ENCODE results near the gene ACSM6.
"Not testable (repeated sequence)": the region's sequence is repeated elsewhere in the genome, so short reads cannot be mapped to it uniquely, and the experiment has no call there.

ACSM6 gene, protein sequence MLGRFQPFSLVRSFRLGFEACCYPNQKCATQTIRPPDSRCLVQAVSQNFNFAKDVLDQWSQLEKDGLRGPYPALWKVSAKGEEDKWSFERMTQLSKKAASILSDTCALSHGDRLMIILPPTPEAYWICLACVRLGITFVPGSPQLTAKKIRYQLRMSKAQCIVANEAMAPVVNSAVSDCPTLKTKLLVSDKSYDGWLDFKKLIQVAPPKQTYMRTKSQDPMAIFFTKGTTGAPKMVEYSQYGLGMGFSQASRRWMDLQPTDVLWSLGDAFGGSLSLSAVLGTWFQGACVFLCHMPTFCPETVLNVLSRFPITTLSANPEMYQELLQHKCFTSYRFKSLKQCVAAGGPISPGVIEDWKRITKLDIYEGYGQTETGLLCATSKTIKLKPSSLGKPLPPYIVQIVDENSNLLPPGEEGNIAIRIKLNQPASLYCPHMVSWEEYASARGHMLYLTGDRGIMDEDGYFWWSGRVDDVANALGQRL

DNA sequence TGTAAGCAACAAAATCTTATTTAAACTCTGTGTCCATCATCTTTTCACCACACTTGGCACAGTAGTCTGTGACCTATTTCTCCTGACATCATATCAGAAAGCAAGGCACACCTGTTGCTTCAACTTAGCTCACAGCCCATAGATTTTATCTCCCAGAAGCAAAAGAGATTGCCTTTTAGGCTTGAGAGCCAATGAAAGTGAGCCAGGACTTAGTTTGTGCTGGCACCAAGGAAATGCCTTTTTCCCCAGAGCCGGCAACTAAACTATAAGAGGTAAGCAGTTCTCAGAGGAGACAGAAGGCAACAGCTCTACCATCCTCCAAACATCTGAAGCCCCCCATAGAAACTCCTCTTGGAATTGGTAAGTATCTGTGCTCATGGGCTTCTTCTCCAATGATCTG lies at the start of gene ACSM6:
Gene ACSM6, plus strand, starts transcription at position 295 of the 400 bp plus-strand sequence. CDS start 248 bp downstream, outside the sequence.
- DNase-seq (ENCODE audit: low read depth, low spot score): no peak

DNA sequence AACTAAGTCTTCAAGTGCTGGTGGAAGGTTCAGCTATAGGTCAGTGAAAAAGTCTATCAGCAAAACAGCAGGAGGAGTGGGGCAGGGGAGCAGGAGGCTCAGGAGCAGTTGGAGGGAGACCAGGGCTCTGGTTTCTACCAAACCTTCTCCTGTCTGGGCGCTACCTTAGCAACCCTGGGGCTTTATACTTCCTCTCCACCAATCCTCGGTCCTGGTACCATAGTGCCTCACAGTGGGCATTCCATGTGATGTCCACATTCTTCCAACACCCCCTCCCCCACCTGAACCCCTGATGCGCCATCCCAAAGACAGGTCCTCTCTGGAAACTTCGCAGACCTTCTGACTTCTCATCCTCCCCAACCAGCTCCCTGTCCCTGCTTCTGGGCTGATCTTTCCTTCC lies 25.3 kb upstream of the ACSM6 start:
- DNase-seq (ENCODE audit: low read depth, low spot score): no peak

DNA sequence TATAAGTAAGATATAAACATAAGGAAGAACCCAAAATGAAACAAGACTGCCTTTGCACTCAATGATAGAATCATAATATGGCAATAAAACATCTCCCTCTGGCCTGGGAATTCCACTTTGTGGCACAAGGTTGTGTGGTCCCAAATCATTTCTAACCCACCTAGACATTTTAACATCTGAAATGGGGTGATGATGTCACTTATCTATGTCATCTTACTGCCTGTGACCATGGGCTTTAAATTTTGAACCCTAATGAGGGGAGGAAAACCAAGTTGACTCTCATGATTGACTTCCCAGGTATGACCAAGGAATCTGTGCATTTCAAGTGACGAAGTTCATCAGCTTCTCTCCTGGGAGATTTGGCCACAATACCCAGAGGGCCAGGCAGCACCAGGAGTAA lies 24.5 kb upstream of the ACSM6 start:
- DNase-seq (ENCODE audit: low read depth, low spot score): no peak

DNA sequence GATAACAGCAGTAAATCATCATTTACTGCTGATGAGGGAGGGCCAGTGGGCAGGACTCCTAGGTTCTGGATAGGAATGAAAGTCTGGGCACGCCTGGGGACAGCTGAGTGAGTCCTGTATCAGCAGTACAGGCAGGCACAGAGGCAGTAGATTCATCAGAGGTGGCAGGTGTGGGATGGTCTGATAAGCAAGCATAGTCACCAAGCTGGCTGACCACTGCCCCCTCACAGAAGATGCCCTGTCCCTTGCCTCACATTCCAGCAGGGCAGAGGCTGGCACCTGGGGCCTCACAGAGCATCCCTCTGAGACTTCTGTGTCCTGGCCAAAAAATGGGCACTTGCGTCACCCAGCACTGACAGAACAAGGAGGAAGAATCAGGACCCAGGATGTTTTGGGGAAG lies 23.2 kb upstream of the ACSM6 start:
- DNase-seq (ENCODE audit: low read depth, low spot score): no peak

DNA sequence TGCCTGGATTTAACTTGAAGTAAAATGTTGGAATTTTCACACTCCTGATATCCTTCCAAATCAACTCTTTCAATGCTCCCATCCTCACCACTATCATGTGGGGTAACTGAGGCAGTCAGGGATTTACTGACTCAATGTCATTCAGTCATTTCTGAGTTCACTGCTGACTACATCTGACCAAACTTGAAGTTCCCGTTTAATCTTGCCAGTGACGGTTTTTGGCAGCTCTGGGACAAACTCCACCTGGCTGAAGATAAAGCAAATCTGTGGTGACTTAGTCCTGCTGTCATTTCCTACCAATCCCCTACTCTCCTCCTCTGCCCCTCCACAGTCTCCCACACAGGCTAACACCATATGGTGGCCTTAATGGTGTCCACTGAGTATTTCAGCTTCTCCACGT lies 22.7 kb upstream of the ACSM6 start:
- no peak for DNase-seq (ENCODE audit: low read depth, low spot score)

DNA sequence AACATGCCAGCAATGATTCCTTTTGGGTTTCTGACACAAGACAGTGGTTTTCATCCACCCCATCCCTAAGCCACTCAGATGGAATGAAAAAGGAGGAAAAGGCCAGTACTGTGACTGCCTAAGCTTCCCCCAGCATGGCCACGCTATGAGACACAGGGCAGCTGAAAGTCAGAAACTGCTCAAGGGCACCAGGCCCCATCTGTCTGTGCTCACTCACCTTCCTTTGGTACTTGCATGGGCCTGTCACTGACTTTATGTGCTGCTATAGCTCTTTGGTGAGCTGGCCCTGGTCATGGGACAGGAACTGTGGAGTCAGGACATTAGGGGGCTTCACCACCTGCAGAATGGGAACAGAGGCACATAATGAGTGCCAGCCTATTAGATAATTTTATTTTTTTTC lies 21.2 kb upstream of the ACSM6 start:
- no peak for DNase-seq (ENCODE audit: low read depth, low spot score)

DNA sequence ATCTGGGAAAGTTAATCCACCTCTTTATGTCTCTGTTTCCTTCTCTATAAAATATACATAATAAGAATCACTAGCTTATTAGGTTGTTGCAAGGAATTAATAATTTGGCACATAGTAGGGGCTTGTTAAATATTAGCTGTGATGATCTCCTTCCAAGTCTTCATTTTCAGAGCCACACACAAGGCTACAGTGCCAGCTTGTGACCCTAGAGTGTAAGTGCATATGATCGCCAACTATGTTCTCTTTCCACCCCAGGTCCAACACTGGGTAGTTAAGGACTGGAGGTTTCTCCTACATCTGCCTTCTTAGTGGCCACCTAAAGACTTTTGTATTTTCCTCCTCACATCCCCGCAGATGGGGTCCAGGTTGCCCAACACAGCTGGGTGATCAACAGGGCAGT lies 17.9 kb upstream of the ACSM6 start:
- no peak for DNase-seq (ENCODE audit: low read depth, low spot score)

DNA sequence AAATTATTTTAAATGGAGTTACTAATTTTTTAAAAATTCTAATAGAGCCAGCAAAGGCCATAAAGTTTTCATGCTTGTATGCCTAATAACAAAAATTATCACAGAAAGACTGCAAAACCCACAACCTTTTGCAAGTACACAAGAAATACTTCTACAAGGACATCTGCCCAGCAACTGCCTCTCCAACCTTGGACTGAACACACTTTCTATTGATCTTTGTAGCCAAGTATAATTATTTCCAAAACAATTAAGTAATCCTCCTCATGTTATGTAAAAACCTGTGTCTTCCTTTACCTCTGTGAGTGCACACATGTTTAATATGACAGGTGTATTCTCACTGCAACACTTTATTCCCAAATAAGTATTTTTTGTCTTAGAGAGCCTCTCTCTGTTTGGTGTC lies 16.6 kb upstream of the ACSM6 start:
- no peak for DNase-seq (ENCODE audit: low read depth, low spot score)

DNA sequence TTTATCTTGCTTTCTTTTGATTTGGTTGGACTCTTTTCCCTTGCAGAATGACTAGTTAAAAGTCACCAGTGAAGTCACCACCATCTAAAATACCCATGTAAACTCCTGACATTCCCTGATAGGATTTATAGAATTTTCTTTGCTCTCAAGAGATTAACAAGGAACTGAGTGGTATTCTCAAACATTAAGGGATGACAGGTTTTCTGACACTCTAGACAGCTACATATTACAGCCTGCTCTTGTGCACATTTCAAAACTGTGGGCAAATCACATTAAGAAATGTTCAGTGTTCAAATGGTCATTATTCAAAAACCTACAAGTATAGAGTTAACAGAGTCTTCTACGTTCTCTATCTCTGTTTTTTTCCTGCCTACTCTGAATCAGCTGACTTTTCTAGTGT lies 15.8 kb upstream of the ACSM6 start:
- DNase-seq (ENCODE audit: low read depth, low spot score): no peak

DNA sequence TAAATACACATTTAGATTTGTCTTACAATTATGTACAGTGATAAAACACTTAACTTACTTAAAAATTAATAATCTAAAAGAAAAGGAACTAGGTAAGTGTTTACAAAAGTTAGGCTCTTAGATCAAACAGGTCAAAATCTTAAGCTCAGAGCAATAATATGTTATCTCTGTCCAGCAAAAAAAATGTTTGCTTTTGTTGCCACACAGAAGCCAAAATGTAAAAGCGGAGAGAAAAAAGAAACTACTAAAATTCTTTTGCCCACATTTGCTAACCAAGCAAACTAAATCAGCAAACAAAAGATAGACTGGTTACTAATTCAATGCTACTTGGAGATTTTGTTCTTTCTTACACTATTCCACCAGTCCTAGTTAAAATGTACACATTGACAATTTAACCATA lies 15.2 kb upstream of the ACSM6 start:
- DNase-seq (ENCODE audit: low read depth, low spot score): no peak

DNA sequence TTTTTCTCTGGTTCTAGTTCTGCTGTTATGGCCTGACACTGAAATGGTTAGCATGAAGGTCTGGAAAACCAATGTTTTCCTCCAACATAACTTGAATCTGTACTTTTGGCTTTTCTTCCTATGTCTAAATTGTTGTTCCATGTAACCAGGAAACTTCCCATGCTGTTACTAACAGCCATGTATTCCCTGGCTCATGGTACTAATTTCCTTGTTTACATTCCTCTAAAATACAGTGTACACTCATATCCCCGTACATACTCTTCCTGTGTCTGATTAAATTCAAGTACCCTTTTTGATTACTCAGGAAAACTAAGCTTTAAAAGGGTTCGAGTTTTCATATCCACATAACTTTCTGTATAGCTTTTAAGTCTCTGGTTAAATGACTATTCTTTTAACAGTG lies 12.3 kb upstream of the ACSM6 start:
- DNase-seq (ENCODE audit: low read depth, low spot score): no peak

DNA sequence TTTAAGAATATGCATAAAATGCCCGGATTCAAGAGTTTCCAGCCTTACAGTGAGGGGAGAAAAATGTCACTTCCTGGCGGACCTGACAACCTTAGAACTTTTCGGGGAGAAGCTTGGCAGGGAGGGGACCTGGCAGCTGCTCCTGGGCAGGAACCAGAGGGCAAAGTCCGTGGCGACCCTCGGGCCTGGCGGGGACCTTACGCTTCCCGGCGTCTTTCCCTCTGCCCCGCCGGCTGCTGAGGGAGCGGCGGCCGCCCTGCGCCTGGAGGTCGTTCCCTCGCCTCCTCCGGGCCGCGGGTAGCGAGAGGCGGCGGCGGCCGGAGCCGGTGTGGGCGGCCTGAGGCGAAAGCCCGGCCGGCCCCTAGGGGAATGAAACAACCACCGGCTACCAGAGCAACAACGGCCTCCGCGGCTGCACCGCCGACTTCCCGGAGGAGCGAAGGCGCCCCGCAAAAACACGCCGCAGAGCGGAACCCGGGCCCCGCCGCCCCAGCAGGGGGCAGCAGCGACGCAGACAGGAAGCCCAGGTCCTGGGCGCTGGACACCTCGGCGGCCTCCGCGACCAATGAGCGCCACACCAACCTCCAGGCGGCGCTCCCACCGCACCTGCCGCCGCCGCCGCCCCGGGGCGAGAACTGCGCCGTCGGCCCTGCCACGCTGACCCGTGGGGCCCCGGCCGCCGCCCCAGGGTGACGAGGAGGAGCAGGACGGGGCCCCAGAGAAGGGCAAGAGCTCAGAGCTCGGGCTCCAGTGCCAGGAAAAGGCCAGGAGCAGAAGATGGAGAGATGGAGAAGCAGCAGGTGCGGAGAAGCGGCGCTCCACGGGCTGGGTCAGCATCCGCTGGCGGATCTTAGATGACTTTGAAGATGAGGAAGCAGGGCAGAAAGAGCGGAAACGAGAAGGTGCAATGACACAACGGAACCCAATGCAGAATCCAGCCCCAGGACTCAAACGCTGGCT lies 10.5 kb upstream of the ACSM6 start:
- DNase-seq (ENCODE audit: low read depth, low spot score): peak; percentile 35

DNA sequence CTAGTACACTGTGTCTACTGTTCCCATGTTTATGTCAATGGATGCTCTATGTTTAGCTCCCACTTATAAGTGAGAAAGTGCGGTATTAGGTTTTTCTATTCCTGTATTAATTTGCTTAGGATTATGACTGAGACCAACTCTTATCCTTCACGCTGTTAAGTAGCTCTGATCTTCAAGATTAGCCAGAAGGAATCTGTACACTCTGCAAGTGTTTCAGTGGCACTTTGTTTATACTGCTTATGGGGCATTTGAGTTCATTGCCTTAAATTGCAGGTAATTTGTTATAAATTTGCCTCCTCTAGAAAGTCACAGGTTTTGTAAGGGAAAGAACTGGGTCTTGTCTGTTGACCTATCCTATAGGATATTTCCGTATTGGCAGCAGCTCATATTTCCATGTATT lies 6.4 kb upstream of the ACSM6 start:
- DNase-seq (ENCODE audit: low read depth, low spot score): no peak

DNA sequence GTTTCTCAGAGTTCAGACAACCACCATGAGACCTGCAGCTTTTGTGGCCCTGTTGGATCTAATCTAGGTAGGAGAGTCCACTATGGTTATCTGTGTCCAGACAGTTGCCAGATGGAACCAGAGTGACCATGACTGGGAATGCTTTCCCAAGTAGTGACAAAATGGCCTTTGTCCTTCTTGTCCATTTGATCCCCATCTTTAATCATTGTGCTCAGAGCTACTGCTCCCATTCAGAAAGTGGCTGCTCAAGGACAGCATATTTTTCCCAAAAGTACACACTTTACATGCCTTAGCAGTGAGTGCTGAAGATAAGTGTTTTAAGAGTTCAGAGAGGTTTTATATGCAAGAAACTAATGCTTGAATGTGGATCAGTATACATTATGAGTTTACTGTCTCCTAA lies 5.4 kb upstream of the ACSM6 start:
- no peak for DNase-seq (ENCODE audit: low read depth, low spot score)

DNA sequence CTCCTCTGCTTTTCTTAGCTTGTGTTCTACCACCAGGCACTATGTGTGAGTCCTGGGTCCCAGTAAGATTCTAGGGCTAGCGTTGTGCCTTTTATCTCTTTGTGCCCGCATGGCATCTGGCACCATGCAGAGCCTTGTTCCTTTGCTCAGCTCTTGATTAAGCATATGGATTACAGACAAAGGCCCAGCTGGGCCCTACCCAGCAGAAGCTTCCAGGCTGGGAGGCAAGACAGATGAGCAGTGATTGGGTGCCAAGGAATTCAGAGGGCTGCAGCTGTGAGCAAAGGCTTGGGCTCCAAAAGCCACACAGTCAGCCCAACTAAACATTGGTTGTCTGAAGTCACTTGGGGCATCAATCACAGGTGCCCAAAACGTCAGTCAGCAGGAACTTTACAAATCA lies 2.0 kb downstream of the ACSM6 start:
- no peak for DNase-seq (ENCODE audit: low read depth, low spot score)

DNA sequence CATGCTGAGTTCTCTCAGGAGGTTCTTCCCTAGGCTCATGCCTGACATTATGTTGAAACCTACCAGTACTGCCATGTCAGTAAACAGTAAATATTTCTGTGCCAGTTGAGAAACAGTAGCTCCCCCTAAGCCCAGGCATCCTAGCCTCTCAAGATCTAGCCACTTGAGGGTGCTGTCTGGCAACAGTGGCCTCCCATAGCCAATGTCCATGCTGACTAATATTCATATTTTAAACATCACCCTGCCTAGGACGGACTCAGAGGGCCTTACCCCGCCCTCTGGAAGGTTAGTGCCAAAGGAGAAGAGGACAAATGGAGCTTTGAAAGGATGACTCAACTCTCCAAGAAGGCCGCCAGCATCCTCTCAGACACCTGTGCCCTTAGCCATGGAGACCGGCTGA lies 7.7 kb downstream of the ACSM6 start:
- DNase-seq (ENCODE audit: low read depth, low spot score): no peak

DNA sequence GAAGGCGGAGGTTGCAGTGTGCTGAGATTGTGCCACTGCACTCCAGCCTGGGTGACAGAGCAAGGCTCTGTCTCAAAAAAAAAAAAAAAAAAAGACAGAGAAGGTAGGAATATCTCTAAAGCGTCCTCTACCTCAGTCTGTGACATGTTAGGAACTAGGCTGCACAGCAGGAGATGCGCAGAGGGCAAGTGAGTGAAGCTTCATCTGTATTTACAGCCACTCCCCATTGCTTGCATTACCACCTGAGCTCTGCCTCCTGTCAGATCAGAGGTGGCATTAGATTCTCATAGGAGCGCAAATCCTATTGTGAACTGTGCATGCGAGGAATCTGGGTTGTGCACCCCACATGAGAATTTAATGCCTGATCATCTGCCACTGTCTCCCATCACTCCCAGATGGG lies 8.8 kb downstream of the ACSM6 start:
- not testable (repeated sequence) for DNase-seq (ENCODE audit: low read depth, low spot score)

DNA sequence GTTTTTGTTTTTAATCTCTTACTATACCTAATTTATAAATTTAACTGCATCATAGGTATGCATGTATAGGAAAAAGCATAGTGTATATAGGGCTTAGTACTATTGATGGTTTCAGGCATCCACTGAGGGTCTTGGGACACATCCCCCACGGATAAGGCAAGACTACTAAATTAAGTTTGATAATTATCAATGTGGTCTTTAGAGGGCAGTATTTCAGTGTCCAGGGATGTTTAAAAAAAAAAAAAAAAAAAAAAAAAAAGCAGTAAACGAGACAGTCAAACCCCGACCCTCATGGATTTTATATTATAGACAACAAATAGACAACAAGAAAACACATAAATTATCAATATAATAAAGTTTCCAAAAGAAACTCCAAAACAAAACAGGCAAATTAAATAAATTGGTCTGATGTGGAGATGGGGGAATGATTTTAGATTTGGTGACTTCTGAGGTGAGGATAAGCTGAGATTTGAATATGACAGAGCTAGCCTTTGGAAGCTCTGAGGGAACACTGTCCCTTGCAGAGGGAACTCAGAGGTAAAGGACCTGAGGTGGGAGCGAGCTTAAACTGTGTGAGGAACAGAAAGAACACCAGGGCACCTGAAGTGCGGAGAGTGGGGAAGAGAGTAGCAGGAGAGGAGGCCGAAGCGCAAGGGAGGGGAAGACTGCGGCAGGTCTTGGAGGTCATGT lies 14.8 kb downstream of the ACSM6 start:
- no peak for DNase-seq (ENCODE audit: low read depth, low spot score)

DNA sequence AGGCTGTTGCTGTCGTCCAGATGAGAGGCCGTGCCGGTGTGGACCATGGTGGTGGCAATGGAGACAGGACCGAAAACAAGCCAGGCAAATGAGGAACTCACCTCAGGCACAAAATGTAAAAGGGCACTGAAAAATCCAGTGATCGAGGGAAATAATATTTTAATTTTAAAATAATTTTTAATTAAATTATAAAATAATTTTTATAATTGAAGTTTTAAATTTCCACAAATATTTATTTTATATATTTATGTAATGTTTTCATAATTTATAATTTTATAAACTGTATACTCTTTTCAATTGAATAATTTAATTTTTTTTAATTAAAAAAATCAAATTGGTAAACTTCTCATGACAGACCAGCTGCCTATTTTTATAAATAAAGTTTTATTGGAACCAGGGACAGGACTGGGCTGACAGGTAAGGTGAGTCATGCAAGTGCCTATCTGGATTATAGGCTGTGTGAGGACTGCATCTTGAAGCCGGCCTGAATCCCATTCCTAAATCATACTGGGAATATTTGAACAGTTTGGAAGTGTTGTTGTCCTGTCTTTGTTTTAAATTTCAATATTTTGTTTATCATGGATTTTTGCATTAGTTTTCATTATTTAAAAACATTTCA lies 15.6 kb downstream of the ACSM6 start:
- no peak for DNase-seq (ENCODE audit: low read depth, low spot score)

DNA sequence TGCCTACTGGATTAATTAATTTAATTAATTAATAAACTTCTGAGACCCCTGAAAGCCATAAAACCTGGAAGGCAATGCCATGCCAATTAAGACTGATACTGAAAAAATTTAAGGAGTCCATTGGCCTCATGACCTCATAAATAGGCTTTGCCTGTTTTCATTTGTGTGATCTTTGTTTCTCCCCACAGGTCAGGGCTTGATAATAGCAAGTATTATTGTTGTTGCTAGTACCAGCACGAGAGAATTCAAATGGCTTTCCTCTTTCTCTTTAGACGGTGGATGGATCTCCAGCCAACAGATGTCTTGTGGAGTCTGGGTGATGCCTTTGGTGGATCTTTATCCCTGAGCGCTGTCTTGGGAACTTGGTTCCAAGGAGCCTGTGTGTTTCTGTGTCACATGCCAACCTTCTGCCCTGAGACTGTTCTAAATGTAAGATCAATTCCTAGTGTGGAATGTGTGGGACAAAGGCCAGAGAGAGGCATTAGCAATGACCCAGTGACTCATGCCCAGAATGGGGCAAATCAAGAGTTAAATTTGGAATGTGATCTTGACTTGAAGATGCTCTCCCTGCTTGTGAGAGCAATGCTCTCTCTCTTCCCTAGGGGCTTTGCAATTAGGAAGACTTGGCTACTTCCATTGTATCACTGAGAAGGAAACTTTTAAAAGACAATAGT lies 17.7 kb downstream of the ACSM6 start:
- DNase-seq (ENCODE audit: low read depth, low spot score): no peak

DNA sequence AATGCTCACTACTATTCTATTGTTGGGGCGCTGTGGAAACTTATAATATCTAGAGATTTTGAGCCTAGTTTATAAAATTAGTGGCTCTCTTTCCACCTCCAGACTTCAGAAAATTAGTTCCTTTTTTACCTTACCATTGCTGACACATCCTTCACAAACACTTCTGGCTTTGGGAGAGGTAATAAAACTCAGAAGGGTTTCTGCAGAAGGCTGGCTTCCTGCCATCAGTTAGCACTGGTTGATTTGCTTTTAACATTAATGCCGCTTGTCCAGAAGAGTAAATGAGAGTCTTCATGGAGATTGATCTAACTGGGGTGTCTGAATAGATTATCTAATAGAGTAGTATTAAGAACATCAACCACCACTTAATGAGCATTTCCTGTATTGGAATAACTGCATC lies 20.3 kb downstream of the ACSM6 start:
- DNase-seq (ENCODE audit: low read depth, low spot score): no peak
